WTC11 (cell line): ENCODE measurements around the gene ZKSCAN3. TPM values are rescaled to one million over a fixed set of nuclear protein-coding genes. Genes with fewer than 3 reads are reported as not detected.
A peak's percentile ranks its signal among the peaks of the same experiment; 100 is the strongest.

Experiments
- ATF1 ChIP-seq: sonication (generic); formaldehyde crosslinking; IDR thresholded peaks from 2 replicates; pipeline ENCODE4 v1.8.1; 2023; ENCODE audit warnings: mild to moderate bottlenecking, moderate library complexity, missing genetic modification reagents
- ELF4 ChIP-seq: sonication (generic); formaldehyde crosslinking; IDR thresholded peaks from 2 replicates; pipeline ENCODE4 v1.8.1; 2022; ENCODE audit warnings: low read depth, mild to moderate bottlenecking, moderate library complexity, missing genetic modification reagents
- FOXK1 ChIP-seq: sonication (generic); formaldehyde crosslinking; IDR thresholded peaks from 2 replicates; pipeline ENCODE4 v1.8.0; 2022; ENCODE audit warnings: mild to moderate bottlenecking, moderate library complexity, missing genetic modification reagents
- GRHL2 ChIP-seq: fragments of 250-450 bp; sonication (Bioruptor Pico); IDR thresholded peaks from 2 replicates; pipeline ENCODE4 v1.8.0; 2022; ENCODE audit warnings: mild to moderate bottlenecking, moderate library complexity; ENCODE audit not compliant: insufficient replicate concordance, severe bottlenecking
- JUN ChIP-seq: sonication (generic); formaldehyde crosslinking; IDR thresholded peaks from 2 replicates; pipeline ENCODE4 v1.8.0; 2023; ENCODE audit warnings: mild to moderate bottlenecking, missing genetic modification reagents
- NR1H2 ChIP-seq: sonication (generic); formaldehyde crosslinking; IDR thresholded peaks from 2 replicates; pipeline ENCODE4 v1.9.0; 2021; ENCODE audit warnings: mild to moderate bottlenecking, moderate library complexity, missing genetic modification reagents
- RELA ChIP-seq: sonication (generic); formaldehyde crosslinking; IDR thresholded peaks from 2 replicates; pipeline ENCODE4 v1.8.1; 2022; ENCODE audit warnings: missing genetic modification reagents, mild to moderate bottlenecking, borderline replicate concordance
- SMAD3 ChIP-seq: sonication (generic); formaldehyde crosslinking; IDR thresholded peaks from 2 replicates; pipeline ENCODE4 v1.8.0; 2022; ENCODE audit warnings: missing genetic modification reagents, mild to moderate bottlenecking, borderline replicate concordance
- SMAD4 ChIP-seq: sonication (generic); formaldehyde crosslinking; IDR thresholded peaks from 2 replicates; pipeline ENCODE4 v1.8.0; 2022; ENCODE audit warnings: mild to moderate bottlenecking, missing genetic modification reagents
- SP1 ChIP-seq: sonication (generic); formaldehyde crosslinking; conservative IDR thresholded peaks from 2 replicates; pipeline ENCODE4 v1.8.1; 2022; ENCODE audit warnings: missing genetic modification reagents
- ZNF396 ChIP-seq: fragments of 250-450 bp; sonication (Bioruptor Pico); IDR thresholded peaks from 2 replicates; pipeline ENCODE4 v1.8.0; 2021; ENCODE audit warnings: mild to moderate bottlenecking, moderate library complexity, borderline replicate concordance
- ZNF416 ChIP-seq: fragments of 250-450 bp; sonication (Bioruptor Pico); IDR thresholded peaks from 2 replicates; pipeline ENCODE4 v1.9.0; 2021; ENCODE audit warnings: mild to moderate bottlenecking, inconsistent platforms
- total RNA-seq: library from RNA; stranded (reverse); gene quantifications from 3 replicates; pipeline ENCODE4 v1.2.3, GENCODE V29; 2021
- TF ChIP-seq, protein P1 (sequence below): sonication (generic); formaldehyde crosslinking; IDR thresholded peaks from 2 replicates; pipeline ENCODE4 v1.8.0; 2023; ENCODE audit warnings: mild to moderate bottlenecking, missing genetic modification reagents
- TF ChIP-seq, protein P2 (sequence below): fragments of 250-450 bp; sonication (Bioruptor Pico); conservative IDR thresholded peaks from 2 replicates; pipeline ENCODE4 v1.9.0; 2021; ENCODE audit warnings: mild to moderate bottlenecking
- TF ChIP-seq, protein P3 (sequence below): sonication (generic); formaldehyde crosslinking; IDR thresholded peaks from 2 replicates; pipeline ENCODE4 v1.8.0; 2022; ENCODE audit warnings: mild to moderate bottlenecking, missing genetic modification reagents
- TF ChIP-seq, protein P4 (sequence below): sonication (generic); formaldehyde crosslinking; IDR thresholded peaks from 2 replicates; pipeline ENCODE4 v1.8.1; 2022; ENCODE audit warnings: mild to moderate bottlenecking, moderate library complexity, missing genetic modification reagents
- TF ChIP-seq, protein P5 (sequence below): fragments of 250-450 bp; sonication (Bioruptor Pico); IDR thresholded peaks from 2 replicates; pipeline ENCODE4 v1.8.0; 2021; ENCODE audit warnings: mild to moderate bottlenecking
- TF ChIP-seq, protein P6 (sequence below): sonication (generic); formaldehyde crosslinking; IDR thresholded peaks from 2 replicates; pipeline ENCODE4 v1.8.1; 2023; ENCODE audit warnings: mild to moderate bottlenecking, missing genetic modification reagents
- TF ChIP-seq, protein P7 (sequence below): fragments of 250-450 bp; sonication (Bioruptor Pico); IDR thresholded peaks from 2 replicates; pipeline ENCODE4 v1.9.0; 2021; ENCODE audit warnings: moderate library complexity, mild to moderate bottlenecking, inconsistent platforms, borderline replicate concordance
- TF ChIP-seq, protein P8 (sequence below): sonication (generic); formaldehyde crosslinking; IDR thresholded peaks from 2 replicates; pipeline ENCODE4 v1.8.1; 2023; ENCODE audit warnings: mild to moderate bottlenecking, missing genetic modification reagents, borderline replicate concordance

ZKSCAN3 gene
- total RNA-seq, 1 experiment from 2014 or later: 5.4 TPM

DNA sequence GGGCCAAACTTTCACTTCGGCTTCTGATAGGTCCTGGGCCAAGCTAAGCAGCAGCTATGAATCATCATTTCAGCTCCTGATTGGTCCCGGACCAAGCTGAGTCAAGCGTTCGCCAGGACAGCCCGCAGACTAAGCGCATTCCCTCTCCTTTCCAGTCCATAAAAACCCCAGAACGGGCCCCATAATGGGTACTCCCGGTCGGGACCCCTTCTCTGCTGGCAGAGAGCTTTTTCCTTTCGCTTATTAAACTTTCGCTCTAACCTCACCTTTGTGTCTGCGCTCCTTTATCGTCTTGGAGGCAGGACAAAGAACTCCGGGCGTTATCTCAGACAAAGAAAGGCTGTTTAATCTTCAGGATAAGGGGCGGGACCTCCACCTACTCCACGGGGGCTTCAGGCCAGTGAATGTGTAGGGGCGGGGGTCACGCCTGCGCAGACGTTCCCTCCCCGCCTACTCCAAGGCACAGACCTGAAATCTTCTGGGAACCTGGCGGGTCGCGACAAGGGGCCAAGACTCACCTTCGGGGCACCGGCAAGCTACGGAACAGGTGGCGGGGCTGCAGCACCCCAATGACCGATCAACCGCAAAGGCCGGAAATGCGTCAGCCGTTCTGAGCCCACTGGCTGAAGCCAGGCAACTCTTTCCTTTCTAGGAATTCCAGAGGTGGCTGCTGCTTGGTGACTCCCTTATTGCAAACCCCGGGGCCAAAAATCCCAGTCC lies 14.0 kb upstream of the ZKSCAN3 start, which contains the start of gene ZSCAN31 (continued):
- TF ChIP-seq, protein P1, sequence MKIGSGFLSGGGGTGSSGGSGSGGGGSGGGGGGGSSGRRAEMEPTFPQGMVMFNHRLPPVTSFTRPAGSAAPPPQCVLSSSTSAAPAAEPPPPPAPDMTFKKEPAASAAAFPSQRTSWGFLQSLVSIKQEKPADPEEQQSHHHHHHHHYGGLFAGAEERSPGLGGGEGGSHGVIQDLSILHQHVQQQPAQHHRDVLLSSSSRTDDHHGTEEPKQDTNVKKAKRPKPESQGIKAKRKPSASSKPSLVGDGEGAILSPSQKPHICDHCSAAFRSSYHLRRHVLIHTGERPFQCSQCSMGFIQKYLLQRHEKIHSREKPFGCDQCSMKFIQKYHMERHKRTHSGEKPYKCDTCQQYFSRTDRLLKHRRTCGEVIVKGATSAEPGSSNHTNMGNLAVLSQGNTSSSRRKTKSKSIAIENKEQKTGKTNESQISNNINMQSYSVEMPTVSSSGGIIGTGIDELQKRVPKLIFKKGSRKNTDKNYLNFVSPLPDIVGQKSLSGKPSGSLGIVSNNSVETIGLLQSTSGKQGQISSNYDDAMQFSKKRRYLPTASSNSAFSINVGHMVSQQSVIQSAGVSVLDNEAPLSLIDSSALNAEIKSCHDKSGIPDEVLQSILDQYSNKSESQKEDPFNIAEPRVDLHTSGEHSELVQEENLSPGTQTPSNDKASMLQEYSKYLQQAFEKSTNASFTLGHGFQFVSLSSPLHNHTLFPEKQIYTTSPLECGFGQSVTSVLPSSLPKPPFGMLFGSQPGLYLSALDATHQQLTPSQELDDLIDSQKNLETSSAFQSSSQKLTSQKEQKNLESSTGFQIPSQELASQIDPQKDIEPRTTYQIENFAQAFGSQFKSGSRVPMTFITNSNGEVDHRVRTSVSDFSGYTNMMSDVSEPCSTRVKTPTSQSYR (CRISPR knock-in tag): no peak
- no peak for TF ChIP-seq ELF4 (CRISPR knock-in tag)
- TF ChIP-seq, protein P2, sequence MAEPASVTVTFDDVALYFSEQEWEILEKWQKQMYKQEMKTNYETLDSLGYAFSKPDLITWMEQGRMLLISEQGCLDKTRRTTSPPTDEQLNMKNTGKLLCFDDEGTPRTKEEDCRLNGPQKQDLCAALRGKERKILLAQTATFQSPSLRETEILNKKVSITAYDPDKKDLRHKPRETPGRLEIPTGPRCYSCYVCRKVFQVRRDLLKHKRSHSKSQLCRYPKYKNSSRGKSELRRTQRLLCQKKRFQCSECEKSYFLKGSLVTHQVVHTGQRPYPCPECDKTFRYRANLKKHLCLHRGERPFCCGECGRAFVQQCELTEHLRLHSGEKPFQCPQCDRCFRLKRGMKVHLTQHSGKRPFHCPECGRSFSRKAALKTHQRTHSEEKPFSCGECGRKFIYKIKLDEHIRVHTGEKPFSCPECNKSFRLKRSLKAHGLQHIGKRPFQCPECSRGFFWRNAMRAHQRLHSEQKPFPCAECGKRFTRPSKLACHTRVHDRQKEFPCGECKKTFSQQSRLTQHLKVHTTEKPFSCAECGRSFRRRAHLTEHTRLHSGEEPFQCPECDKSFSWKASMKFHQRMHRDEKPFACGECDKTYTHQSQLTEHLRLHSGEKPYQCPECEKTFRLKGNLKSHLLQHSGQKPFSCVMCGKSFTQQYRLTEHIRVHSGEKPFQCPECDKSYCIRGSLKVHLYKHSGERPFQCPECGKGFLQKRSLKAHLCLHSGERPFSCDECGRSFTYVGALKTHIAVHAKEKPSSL (CRISPR knock-in tag): no peak
- TF ChIP-seq NR1H2 (CRISPR knock-in tag): no peak
- no peak for TF ChIP-seq ATF1 (CRISPR knock-in tag)
- no peak for TF ChIP-seq ZNF416 (CRISPR knock-in tag)
- TF ChIP-seq, protein P3, sequence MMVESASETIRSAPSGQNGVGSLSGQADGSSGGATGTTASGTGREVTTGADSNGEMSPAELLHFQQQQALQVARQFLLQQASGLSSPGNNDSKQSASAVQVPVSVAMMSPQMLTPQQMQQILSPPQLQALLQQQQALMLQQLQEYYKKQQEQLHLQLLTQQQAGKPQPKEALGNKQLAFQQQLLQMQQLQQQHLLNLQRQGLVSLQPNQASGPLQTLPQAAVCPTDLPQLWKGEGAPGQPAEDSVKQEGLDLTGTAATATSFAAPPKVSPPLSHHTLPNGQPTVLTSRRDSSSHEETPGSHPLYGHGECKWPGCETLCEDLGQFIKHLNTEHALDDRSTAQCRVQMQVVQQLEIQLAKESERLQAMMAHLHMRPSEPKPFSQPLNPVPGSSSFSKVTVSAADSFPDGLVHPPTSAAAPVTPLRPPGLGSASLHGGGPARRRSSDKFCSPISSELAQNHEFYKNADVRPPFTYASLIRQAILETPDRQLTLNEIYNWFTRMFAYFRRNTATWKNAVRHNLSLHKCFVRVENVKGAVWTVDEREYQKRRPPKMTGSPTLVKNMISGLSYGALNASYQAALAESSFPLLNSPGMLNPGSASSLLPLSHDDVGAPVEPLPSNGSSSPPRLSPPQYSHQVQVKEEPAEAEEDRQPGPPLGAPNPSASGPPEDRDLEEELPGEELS (CRISPR knock-in tag): no peak; the same call in 1 of the 2 replicates
- no peak for TF ChIP-seq FOXK1
- no peak for TF ChIP-seq SMAD3
- TF ChIP-seq SMAD4: no peak
- TF ChIP-seq, protein P4, sequence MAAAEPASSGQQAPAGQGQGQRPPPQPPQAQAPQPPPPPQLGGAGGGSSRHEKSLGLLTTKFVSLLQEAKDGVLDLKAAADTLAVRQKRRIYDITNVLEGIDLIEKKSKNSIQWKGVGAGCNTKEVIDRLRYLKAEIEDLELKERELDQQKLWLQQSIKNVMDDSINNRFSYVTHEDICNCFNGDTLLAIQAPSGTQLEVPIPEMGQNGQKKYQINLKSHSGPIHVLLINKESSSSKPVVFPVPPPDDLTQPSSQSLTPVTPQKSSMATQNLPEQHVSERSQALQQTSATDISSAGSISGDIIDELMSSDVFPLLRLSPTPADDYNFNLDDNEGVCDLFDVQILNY (CRISPR knock-in tag): 0 out of 2 replicates have a peak, but pooled peaks have one; percentile 9
- TF ChIP-seq, protein P5, sequence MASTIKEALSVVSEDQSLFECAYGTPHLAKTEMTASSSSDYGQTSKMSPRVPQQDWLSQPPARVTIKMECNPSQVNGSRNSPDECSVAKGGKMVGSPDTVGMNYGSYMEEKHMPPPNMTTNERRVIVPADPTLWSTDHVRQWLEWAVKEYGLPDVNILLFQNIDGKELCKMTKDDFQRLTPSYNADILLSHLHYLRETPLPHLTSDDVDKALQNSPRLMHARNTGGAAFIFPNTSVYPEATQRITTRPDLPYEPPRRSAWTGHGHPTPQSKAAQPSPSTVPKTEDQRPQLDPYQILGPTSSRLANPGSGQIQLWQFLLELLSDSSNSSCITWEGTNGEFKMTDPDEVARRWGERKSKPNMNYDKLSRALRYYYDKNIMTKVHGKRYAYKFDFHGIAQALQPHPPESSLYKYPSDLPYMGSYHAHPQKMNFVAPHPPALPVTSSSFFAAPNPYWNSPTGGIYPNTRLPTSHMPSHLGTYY (CRISPR knock-in tag): no peak; the same call in 1 of the 2 replicates
- no peak for TF ChIP-seq RELA (CRISPR knock-in tag)
- TF ChIP-seq, protein P6, sequence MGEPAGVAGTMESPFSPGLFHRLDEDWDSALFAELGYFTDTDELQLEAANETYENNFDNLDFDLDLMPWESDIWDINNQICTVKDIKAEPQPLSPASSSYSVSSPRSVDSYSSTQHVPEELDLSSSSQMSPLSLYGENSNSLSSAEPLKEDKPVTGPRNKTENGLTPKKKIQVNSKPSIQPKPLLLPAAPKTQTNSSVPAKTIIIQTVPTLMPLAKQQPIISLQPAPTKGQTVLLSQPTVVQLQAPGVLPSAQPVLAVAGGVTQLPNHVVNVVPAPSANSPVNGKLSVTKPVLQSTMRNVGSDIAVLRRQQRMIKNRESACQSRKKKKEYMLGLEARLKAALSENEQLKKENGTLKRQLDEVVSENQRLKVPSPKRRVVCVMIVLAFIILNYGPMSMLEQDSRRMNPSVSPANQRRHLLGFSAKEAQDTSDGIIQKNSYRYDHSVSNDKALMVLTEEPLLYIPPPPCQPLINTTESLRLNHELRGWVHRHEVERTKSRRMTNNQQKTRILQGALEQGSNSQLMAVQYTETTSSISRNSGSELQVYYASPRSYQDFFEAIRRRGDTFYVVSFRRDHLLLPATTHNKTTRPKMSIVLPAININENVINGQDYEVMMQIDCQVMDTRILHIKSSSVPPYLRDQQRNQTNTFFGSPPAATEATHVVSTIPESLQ (CRISPR knock-in tag): no peak
- no peak for TF ChIP-seq GRHL2 (CRISPR knock-in tag)
- TF ChIP-seq JUN (CRISPR knock-in tag): no peak
- TF ChIP-seq, protein P7, sequence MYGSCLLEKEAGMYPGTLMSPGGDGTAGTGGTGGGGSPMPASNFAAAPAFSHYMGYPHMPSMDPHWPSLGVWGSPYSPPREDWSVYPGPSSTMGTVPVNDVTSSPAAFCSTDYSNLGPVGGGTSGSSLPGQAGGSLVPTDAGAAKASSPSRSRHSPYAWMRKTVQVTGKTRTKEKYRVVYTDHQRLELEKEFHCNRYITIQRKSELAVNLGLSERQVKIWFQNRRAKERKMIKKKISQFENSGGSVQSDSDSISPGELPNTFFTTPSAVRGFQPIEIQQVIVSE (CRISPR knock-in tag): peak; percentile 13; the same call in 1 of the 2 replicates
- TF ChIP-seq, protein P8, sequence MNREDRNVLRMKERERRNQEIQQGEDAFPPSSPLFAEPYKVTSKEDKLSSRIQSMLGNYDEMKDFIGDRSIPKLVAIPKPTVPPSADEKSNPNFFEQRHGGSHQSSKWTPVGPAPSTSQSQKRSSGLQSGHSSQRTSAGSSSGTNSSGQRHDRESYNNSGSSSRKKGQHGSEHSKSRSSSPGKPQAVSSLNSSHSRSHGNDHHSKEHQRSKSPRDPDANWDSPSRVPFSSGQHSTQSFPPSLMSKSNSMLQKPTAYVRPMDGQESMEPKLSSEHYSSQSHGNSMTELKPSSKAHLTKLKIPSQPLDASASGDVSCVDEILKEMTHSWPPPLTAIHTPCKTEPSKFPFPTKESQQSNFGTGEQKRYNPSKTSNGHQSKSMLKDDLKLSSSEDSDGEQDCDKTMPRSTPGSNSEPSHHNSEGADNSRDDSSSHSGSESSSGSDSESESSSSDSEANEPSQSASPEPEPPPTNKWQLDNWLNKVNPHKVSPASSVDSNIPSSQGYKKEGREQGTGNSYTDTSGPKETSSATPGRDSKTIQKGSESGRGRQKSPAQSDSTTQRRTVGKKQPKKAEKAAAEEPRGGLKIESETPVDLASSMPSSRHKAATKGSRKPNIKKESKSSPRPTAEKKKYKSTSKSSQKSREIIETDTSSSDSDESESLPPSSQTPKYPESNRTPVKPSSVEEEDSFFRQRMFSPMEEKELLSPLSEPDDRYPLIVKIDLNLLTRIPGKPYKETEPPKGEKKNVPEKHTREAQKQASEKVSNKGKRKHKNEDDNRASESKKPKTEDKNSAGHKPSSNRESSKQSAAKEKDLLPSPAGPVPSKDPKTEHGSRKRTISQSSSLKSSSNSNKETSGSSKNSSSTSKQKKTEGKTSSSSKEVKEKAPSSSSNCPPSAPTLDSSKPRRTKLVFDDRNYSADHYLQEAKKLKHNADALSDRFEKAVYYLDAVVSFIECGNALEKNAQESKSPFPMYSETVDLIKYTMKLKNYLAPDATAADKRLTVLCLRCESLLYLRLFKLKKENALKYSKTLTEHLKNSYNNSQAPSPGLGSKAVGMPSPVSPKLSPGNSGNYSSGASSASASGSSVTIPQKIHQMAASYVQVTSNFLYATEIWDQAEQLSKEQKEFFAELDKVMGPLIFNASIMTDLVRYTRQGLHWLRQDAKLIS (CRISPR knock-in tag): no peak
- peak; percentile 75 for TF ChIP-seq SP1 (CRISPR knock-in tag)
- no peak for TF ChIP-seq ZNF396 (CRISPR knock-in tag)
